ENCODE data around the gene ENC1. TPM values are rescaled to one million over a fixed set of nuclear protein-coding genes. Genes with fewer than 3 reads are reported as not detected.

ENC1 gene
- total and polyA plus RNA-seq, 2 donors from 2014 or later: 5.3 to 7.5 TPM

GRCh38 chr5:74587300-74587699 is 53.2 kb downstream of the ENC1 start:
- H3K4me3 ChIP-seq (ENCODE audit: low read length in 3 of 3): no peak overlapping the region
- TF ChIP-seq CTCF (IDR thresholded peaks at IDR 0.05; ENCODE audit: borderline replicate concordance, extremely low read depth, insufficient read depth): no peak
- intact Hi-C loops (cut with DNase I): loop anchor here (10.0 kb wide), 1 partner anchor 48 kb away; no protein-coding TSS in a partner anchor
- H3K9ac ChIP-seq (ENCODE audit: low read length in 3 of 3): no peak overlapping the region
- H3K4me1 ChIP-seq (ENCODE audit: control insufficient read depth in 2 of 3, insufficient read depth in 2 of 3, low read depth in 1 of 3, low read length in 3 of 3): peaks cover 0 to 3% (median 0%) of the 10 kb centered on the region in 3 donors
- H3K36me3 ChIP-seq (ENCODE audit: control insufficient read depth in 2 of 3, insufficient read depth in 3 of 3, low read length in 3 of 3): no peaks in the 10 kb centered on the region
- H3K9me3 ChIP-seq (ENCODE audit: control insufficient read depth in 2 of 3, insufficient read depth in 1 of 3, low read length in 3 of 3): no peaks in the 10 kb centered on the region
- no peak for FAIRE-seq
- no peaks in the 10 kb centered on the region for H3K27me3 ChIP-seq (ENCODE audit: control insufficient read depth, insufficient read depth, low read length)
- DNase-seq: no peak
- H3K27ac ChIP-seq (ENCODE audit: low read depth in 2 of 2, low read length in 2 of 2): no peak overlapping the region

GRCh38 chr5:74586856-74587255 is 53.7 kb downstream of the ENC1 start:
- peaks cover 0 to 3% (median 0%) of the 10 kb centered on the region in 3 donors for H3K4me1 ChIP-seq (ENCODE audit: control insufficient read depth in 2 of 3, insufficient read depth in 2 of 3, low read depth in 1 of 3, low read length in 3 of 3)
- no peak overlapping the region for H3K27ac ChIP-seq (ENCODE audit: low read depth in 2 of 2, low read length in 2 of 2)
- DNase-seq (no peak), FAIRE-seq (no peak)
- no peak for TF ChIP-seq CTCF (IDR thresholded peaks at IDR 0.05; ENCODE audit: borderline replicate concordance, extremely low read depth, insufficient read depth)
- H3K4me3 ChIP-seq (ENCODE audit: low read length in 3 of 3): no peak overlapping the region
- intact Hi-C loops (cut with DNase I): loop anchor here (10.0 kb wide), 1 partner anchor 48 kb away; no protein-coding TSS in a partner anchor
- no peaks in the 10 kb centered on the region for H3K36me3 ChIP-seq (ENCODE audit: control insufficient read depth in 2 of 3, insufficient read depth in 3 of 3, low read length in 3 of 3)
- H3K9ac ChIP-seq (ENCODE audit: low read length in 3 of 3): no peak overlapping the region
- no peaks in the 10 kb centered on the region for H3K9me3 ChIP-seq (ENCODE audit: control insufficient read depth in 2 of 3, insufficient read depth in 1 of 3, low read length in 3 of 3)
- no peaks in the 10 kb centered on the region for H3K27me3 ChIP-seq (ENCODE audit: control insufficient read depth, insufficient read depth, low read length)

- no peak for FAIRE-seq
- Histone ChIP-seq H3K4me1 (ENCODE audit: control insufficient read depth in 2 of 3, insufficient read depth in 2 of 3, low read depth in 1 of 3, low read length in 3 of 3) (peaks cover 0 to 4% (median 0%) of the 10 kb centered on the region in 3 donors), H3K4me3 (ENCODE audit: low read length in 3 of 3) (no peak overlapping the region), H3K9me3 (ENCODE audit: control insufficient read depth in 2 of 3, insufficient read depth in 1 of 3, low read length in 3 of 3) (no peaks in the 10 kb centered on the region), H3K36me3 (ENCODE audit: control insufficient read depth in 2 of 3, insufficient read depth in 3 of 3, low read length in 3 of 3) (no peaks in the 10 kb centered on the region), H3K27me3 (ENCODE audit: control insufficient read depth, insufficient read depth, low read length) (no peaks in the 10 kb centered on the region), H3K9ac (ENCODE audit: low read length in 3 of 3) (no peak overlapping the region), H3K27ac (ENCODE audit: low read depth in 2 of 2, low read length in 2 of 2) (no peak overlapping the region)
- intact Hi-C loops (cut with DNase I): loop anchor here (10.0 kb wide), 1 partner anchor 52 kb away; no protein-coding TSS in a partner anchor
- no peak for DNase-seq
- no peak for TF ChIP-seq CTCF (IDR thresholded peaks at IDR 0.05; ENCODE audit: borderline replicate concordance, extremely low read depth, insufficient read depth)
Observed at GRCh38 chr5:74582853-74583252, 57.7 kb downstream of the ENC1 start.

- TF ChIP-seq CTCF (IDR thresholded peaks at IDR 0.05; ENCODE audit: borderline replicate concordance, extremely low read depth, insufficient read depth): no peak
- no peaks in the 10 kb centered on the region for H3K9me3 ChIP-seq (ENCODE audit: control insufficient read depth in 2 of 3, insufficient read depth in 1 of 3, low read length in 3 of 3)
- FAIRE-seq (no peak), DNase-seq (no peak)
- H3K9ac ChIP-seq (ENCODE audit: low read length in 3 of 3): no peak overlapping the region
- H3K36me3 ChIP-seq (ENCODE audit: control insufficient read depth in 2 of 3, insufficient read depth in 3 of 3, low read length in 3 of 3): no peaks in the 10 kb centered on the region
- intact Hi-C loops (cut with DNase I): loop anchor here (10.0 kb wide), 1 partner anchor 53 kb away; no protein-coding TSS in a partner anchor
- no peak overlapping the region for H3K27ac ChIP-seq (ENCODE audit: low read depth in 2 of 2, low read length in 2 of 2)
- no peak overlapping the region for H3K4me3 ChIP-seq (ENCODE audit: low read length in 3 of 3)
- H3K4me1 ChIP-seq (ENCODE audit: control insufficient read depth in 2 of 3, insufficient read depth in 2 of 3, low read depth in 1 of 3, low read length in 3 of 3): peaks cover 0 to 4% (median 4%) of the 10 kb centered on the region in 3 donors
- no peaks in the 10 kb centered on the region for H3K27me3 ChIP-seq (ENCODE audit: control insufficient read depth, insufficient read depth, low read length)
Observed at GRCh38 chr5:74581988-74582365, 58.6 kb downstream of the ENC1 start.
